ENCODE data around the gene C15orf40.

- TF ChIP-seq CTCF (IDR thresholded peaks at IDR 0.05) (no peak), ZFX (IDR thresholded peaks at IDR 0.05; ENCODE audit: borderline replicate concordance) (no peak)
Observed at GRCh38 chr15:82946155-82946701, 65.2 kb downstream of the C15orf40 start.
